ENCODE results near the gene DOHH.

The DOHH gene

GRCh38 chr19:3476830-3477229 is 23.6 kb downstream of the DOHH start:
- DNase-seq (ENCODE audit: low read depth) = no peak
- H3K4me3 ChIP-seq (ENCODE audit: low read depth, low read length) = no peak overlapping the region
- TF ChIP-seq MYC (IDR thresholded peaks at IDR 0.05; ENCODE audit: low read depth, low read length) (no peak), POLR2A (IDR thresholded peaks at IDR 0.05; ENCODE audit: extremely low read depth, insufficient read length) (no peak), MAX (IDR thresholded peaks at IDR 0.05; ENCODE audit: low read depth, low read length) (no peak), CTCF (IDR thresholded peaks at IDR 0.05; ENCODE audit: low read depth, low read length) (no peak)

- no peak for TF ChIP-seq CTCF (IDR thresholded peaks at IDR 0.05; ENCODE audit: low read depth, low read length)
- no peak for TF ChIP-seq POLR2A (IDR thresholded peaks at IDR 0.05; ENCODE audit: extremely low read depth, insufficient read length)
- no peak for DNase-seq (ENCODE audit: low read depth)
- H3K4me3 ChIP-seq (ENCODE audit: low read depth, low read length) = no peak overlapping the region
Measured at GRCh38 chr19:3475449-3475848, 25.0 kb downstream of the DOHH start.

GRCh38 chr19:3474614-3475013 is 25.9 kb downstream of the DOHH start:
- TF ChIP-seq POLR2A (IDR thresholded peaks at IDR 0.05; ENCODE audit: extremely low read depth, insufficient read length) (no peak), MAX (IDR thresholded peaks at IDR 0.05; ENCODE audit: low read depth, low read length) (no peak), CTCF (IDR thresholded peaks at IDR 0.05; ENCODE audit: low read depth, low read length) (no peak), MYC (IDR thresholded peaks at IDR 0.05; ENCODE audit: low read depth, low read length) (no peak)
- no peak overlapping the region for H3K4me3 ChIP-seq (ENCODE audit: low read depth, low read length)
- no peak for DNase-seq (ENCODE audit: low read depth)

- no peak for TF ChIP-seq MAX (IDR thresholded peaks at IDR 0.05; ENCODE audit: low read depth, low read length)
- no peak for TF ChIP-seq MYC (IDR thresholded peaks at IDR 0.05; ENCODE audit: low read depth, low read length)
- no peak for TF ChIP-seq POLR2A (IDR thresholded peaks at IDR 0.05; ENCODE audit: extremely low read depth, insufficient read length)
- no peak for TF ChIP-seq CTCF (IDR thresholded peaks at IDR 0.05; ENCODE audit: low read depth, low read length)
- DNase-seq (ENCODE audit: low read depth) = no peak
- no peak overlapping the region for H3K4me3 ChIP-seq (ENCODE audit: low read depth, low read length)
Measured at GRCh38 chr19:3474010-3474409, 26.5 kb downstream of the DOHH start.

- peak; percentile 31 for DNase-seq (ENCODE audit: low read depth)
- TF ChIP-seq MAX (IDR thresholded peaks at IDR 0.05; ENCODE audit: low read depth, low read length) (no peak), POLR2A (IDR thresholded peaks at IDR 0.05; ENCODE audit: extremely low read depth, insufficient read length) (no peak), CTCF (IDR thresholded peaks at IDR 0.05; ENCODE audit: low read depth, low read length) (peak; percentile 53)
- H3K4me3 ChIP-seq (ENCODE audit: low read depth, low read length) = no peak overlapping the region
Measured at GRCh38 chr19:3471954-3472655, 28.4 kb downstream of the DOHH start.
